ENCODE results near the gene LIN54. TPM values are rescaled to one million over a fixed set of nuclear protein-coding genes. Genes with fewer than 3 reads are reported as not detected.

Gene LIN54
- total and polyA plus RNA-seq, 9 of the 15 experiments (the other 6 are each of a cell fraction or from before 2014, with no cell fraction given) = 2.2 to 22.5 (median 15.8) TPM

- TF ChIP-seq, protein P1, sequence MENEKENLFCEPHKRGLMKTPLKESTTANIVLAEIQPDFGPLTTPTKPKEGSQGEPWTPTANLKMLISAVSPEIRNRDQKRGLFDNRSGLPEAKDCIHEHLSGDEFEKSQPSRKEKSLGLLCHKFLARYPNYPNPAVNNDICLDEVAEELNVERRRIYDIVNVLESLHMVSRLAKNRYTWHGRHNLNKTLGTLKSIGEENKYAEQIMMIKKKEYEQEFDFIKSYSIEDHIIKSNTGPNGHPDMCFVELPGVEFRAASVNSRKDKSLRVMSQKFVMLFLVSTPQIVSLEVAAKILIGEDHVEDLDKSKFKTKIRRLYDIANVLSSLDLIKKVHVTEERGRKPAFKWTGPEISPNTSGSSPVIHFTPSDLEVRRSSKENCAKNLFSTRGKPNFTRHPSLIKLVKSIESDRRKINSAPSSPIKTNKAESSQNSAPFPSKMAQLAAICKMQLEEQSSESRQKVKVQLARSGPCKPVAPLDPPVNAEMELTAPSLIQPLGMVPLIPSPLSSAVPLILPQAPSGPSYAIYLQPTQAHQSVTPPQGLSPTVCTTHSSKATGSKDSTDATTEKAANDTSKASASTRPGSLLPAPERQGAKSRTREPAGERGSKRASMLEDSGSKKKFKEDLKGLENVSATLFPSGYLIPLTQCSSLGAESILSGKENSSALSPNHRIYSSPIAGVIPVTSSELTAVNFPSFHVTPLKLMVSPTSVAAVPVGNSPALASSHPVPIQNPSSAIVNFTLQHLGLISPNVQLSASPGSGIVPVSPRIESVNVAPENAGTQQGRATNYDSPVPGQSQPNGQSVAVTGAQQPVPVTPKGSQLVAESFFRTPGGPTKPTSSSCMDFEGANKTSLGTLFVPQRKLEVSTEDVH (IDR thresholded peaks at IDR 0.05; ENCODE audit: low read depth, partially characterized antibody) = peak; percentile 84
- TF ChIP-seq PCBP1 (IDR thresholded peaks at IDR 0.05; ENCODE audit: low read depth, low read length, poor library complexity, severe bottlenecking) = peak; percentile 88
- peak; percentile 70; the same call in 1 of the 2 replicates for TF ChIP-seq STAT6 (CRISPR knock-in tag; IDR thresholded peaks at IDR 0.05)
- TF ChIP-seq, protein P2, sequence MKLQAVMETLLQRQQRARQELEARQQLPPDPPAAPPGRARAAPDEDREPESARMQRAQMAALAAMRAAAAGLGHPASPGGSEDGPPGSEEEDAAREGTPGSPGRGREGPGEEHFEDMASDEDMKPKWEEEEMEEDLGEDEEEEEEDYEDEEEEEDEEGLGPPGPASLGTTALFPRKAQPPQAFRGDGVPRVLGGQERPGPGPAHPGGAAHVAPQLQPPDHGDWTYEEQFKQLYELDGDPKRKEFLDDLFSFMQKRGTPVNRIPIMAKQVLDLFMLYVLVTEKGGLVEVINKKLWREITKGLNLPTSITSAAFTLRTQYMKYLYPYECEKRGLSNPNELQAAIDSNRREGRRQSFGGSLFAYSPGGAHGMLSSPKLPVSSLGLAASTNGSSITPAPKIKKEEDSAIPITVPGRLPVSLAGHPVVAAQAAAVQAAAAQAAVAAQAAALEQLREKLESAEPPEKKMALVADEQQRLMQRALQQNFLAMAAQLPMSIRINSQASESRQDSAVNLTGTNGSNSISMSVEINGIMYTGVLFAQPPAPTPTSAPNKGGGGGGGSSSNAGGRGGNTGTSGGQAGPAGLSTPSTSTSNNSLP (IDR thresholded peaks at IDR 0.05; ENCODE audit: borderline replicate concordance, low read depth, low read length) = no peak
- peak; percentile 38; the same call in 1 of the 2 replicates for TF ChIP-seq GATAD2B (IDR thresholded peaks at IDR 0.05; ENCODE audit: borderline replicate concordance)
- peak; percentile 28 for TF ChIP-seq SP2 (IDR thresholded peaks at IDR 0.05; ENCODE audit: extremely low read depth, low read depth, low read length, poor library complexity, severe bottlenecking)
- TF ChIP-seq, protein P3, sequence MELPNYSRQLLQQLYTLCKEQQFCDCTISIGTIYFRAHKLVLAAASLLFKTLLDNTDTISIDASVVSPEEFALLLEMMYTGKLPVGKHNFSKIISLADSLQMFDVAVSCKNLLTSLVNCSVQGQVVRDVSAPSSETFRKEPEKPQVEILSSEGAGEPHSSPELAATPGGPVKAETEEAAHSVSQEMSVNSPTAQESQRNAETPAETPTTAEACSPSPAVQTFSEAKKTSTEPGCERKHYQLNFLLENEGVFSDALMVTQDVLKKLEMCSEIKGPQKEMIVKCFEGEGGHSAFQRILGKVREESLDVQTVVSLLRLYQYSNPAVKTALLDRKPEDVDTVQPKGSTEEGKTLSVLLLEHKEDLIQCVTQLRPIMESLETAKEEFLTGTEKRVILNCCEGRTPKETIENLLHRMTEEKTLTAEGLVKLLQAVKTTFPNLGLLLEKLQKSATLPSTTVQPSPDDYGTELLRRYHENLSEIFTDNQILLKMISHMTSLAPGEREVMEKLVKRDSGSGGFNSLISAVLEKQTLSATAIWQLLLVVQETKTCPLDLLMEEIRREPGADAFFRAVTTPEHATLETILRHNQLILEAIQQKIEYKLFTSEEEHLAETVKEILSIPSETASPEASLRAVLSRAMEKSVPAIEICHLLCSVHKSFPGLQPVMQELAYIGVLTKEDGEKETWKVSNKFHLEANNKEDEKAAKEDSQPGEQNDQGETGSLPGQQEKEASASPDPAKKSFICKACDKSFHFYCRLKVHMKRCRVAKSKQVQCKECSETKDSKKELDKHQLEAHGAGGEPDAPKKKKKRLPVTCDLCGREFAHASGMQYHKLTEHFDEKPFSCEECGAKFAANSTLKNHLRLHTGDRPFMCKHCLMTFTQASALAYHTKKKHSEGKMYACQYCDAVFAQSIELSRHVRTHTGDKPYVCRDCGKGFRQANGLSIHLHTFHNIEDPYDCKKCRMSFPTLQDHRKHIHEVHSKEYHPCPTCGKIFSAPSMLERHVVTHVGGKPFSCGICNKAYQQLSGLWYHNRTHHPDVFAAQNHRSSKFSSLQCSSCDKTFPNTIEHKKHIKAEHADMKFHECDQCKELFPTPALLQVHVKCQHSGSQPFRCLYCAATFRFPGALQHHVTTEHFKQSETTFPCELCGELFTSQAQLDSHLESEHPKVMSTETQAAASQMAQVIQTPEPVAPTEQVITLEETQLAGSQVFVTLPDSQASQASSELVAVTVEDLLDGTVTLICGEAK (IDR thresholded peaks at IDR 0.05) = peak; percentile 96
- TF ChIP-seq, protein P3 (CRISPR knock-in tag; IDR thresholded peaks at IDR 0.05) = no peak
- no peak for TF ChIP-seq SMAD2 (IDR thresholded peaks at IDR 0.05; ENCODE audit: low read depth, low read length)
These were observed 119.5 kb downstream of the LIN54 start, which contains the start of gene SEC31A (continued) for GRCh38 chr4:82890901-82891706.
